ENCODE data around the gene TUBA3E. TPM values are rescaled to one million over a fixed set of nuclear protein-coding genes. Genes with fewer than 3 reads are reported as not detected.
A peak's percentile ranks its signal among the peaks of the same experiment; 100 is the strongest.
"Not testable (repeated sequence)": the region's sequence is repeated elsewhere in the genome, so short reads cannot be mapped to it uniquely, and the experiment has no call there.

The TUBA3E gene
- polyA plus RNA-seq, 3 donors: not detected

DNA sequence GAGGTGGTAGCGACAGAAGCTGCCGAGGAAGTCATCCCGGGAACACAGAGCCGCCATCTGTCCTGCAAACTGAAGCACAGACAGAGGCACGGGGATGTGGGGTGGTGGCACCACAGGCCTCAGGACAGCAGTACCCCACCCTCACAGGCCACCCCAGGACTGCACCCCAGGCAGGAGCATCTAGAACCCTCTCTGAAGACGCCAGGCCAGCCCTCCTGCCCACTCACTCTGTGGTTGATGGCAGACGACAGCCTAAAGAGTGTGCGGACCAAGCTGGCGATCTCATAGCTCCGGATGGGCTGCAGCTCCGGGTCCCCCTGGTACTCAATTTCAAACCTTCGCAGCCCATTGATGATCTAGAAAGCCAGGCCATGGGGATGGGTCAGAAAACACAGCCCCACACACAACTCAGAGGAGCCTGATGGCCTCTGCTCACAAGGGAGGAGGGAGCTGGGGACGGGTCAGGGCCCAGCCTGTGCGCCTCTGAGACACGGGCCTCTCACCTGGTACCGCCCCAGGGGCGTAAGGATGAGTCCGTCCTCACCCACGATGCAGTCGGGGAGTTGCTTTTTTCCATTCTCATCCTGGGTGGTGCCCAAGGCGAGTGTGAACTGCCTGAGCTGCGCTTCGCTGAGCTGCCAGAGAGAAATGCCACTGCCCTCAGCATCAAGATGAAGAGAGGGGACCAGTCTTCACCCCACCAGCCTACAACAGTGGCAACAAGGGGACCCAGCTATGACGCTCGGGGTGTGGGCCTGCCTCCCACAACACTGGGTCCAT is 45.2 kb downstream of the TUBA3E start:
- intact Hi-C loops (cut with micrococcal nuclease): no loop called here
- no peak overlapping the region for H3K9ac ChIP-seq (ENCODE audit: insufficient read depth, low read length, poor library complexity, severe bottlenecking)
- H3K27ac ChIP-seq (ENCODE audit: low read depth in 1 of 2, low read length in 2 of 2): no peak overlapping the region
- Mint-ChIP-seq H3K9me3 (no peaks in the 10 kb centered on the region), H3K4me1 (peaks cover under 1% of the 10 kb centered on the region), H3K27ac (no peak overlapping the region), H3K36me3 (peaks cover 24 to 64% of the 10 kb centered on the region in 2 donors), H3K27me3 (ENCODE audit: low read depth in 3 of 3) (peaks cover 0 to 6% (median 3%) of the 10 kb centered on the region in 3 donors), H3K4me3 (no peak overlapping the region)
- DNase-seq: no peak
- H3K4me3 ChIP-seq (replicated peaks in 1 of 3; ENCODE audit: low read depth in 2 of 3, low read length in 3 of 3): no peak overlapping the region
- TF ChIP-seq, protein P1, sequence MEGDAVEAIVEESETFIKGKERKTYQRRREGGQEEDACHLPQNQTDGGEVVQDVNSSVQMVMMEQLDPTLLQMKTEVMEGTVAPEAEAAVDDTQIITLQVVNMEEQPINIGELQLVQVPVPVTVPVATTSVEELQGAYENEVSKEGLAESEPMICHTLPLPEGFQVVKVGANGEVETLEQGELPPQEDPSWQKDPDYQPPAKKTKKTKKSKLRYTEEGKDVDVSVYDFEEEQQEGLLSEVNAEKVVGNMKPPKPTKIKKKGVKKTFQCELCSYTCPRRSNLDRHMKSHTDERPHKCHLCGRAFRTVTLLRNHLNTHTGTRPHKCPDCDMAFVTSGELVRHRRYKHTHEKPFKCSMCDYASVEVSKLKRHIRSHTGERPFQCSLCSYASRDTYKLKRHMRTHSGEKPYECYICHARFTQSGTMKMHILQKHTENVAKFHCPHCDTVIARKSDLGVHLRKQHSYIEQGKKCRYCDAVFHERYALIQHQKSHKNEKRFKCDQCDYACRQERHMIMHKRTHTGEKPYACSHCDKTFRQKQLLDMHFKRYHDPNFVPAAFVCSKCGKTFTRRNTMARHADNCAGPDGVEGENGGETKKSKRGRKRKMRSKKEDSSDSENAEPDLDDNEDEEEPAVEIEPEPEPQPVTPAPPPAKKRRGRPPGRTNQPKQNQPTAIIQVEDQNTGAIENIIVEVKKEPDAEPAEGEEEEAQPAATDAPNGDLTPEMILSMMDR (IDR thresholded peaks at IDR 0.05): no peak
- H3K9me3 ChIP-seq (replicated peaks in 1 of 2; ENCODE audit: control insufficient read depth in 1 of 2, insufficient read depth in 1 of 2, low read length in 2 of 2): no peaks in the 10 kb centered on the region
- no peaks in the 10 kb centered on the region for H3K27me3 ChIP-seq (ENCODE audit: control insufficient read depth in 2 of 2, insufficient read depth in 2 of 2, low read length in 2 of 2)
- no peaks in the 10 kb centered on the region for H4K20me1 ChIP-seq (ENCODE audit: insufficient read depth, low read length)
- no peak overlapping the region for H3K4me2 ChIP-seq (replicated peaks; ENCODE audit: extremely low read depth, low read length, poor library complexity, severe bottlenecking)
- no peaks in the 10 kb centered on the region for H3K4me1 ChIP-seq (ENCODE audit: control insufficient read depth in 1 of 2, insufficient read depth in 2 of 2, low read length in 2 of 2)
- peaks cover 35 to 39% of the 10 kb centered on the region in 2 donors for H3K36me3 ChIP-seq (replicated peaks in 1 of 2; ENCODE audit: control insufficient read depth in 1 of 2, insufficient read depth in 2 of 2, low read length in 2 of 2)
- no peaks in the 10 kb centered on the region for H3K79me2 ChIP-seq (ENCODE audit: insufficient read depth, low read length)
- H2AFZ ChIP-seq (ENCODE audit: insufficient read depth, low read depth, low read length, poor library complexity, severe bottlenecking): no peak overlapping the region
- 90% methylated on average over 10 of the region's 25 CpGs for WGBS (ENCODE audit: insufficient coverage)

DNA sequence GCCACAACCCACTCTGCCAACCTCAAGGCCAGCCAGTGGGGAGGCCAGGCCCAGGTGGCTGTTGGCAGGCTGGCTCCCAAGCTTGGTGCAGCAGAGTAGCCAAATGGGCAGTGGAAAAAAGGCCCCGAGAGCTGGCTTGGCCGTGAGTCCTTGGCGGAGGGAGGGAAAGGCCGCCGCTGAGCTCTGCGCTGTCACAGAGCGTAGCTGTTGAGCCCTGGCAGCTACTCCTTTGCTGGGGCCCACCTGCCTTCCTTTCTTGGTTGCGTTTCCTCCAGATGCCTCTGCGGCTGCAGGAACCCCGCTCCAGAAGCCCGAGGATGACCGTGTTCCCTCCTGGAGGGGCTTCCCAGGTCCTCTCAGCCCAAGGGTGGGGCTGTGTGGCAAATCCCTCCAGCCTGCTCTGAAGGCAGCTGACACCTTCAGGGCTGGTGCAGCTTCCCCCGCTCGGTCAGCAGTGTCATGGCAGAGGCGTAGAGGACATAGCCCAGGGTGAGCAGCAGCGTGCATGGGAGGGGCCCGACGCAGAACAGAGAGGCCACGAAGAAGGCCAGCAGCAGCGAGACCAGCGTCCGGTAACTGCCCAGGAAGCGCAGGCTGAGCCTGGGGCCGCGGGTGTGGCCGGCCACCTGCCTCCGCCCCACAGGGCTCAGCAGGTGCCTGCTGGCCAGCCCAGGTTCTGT is 46.0 kb downstream of the TUBA3E start:
- H2AFZ ChIP-seq (ENCODE audit: insufficient read depth, low read depth, low read length, poor library complexity, severe bottlenecking); H3K4me2 ChIP-seq (replicated peaks; ENCODE audit: extremely low read depth, low read length, poor library complexity, severe bottlenecking); H3K9ac ChIP-seq (ENCODE audit: insufficient read depth, low read length, poor library complexity, severe bottlenecking); H3K27me3 Mint-ChIP-seq (ENCODE audit: low read depth in 3 of 3); H3K27me3 ChIP-seq (ENCODE audit: control insufficient read depth in 2 of 2, insufficient read depth in 2 of 2, low read length in 2 of 2); H3K27ac Mint-ChIP-seq; H3K4me3 Mint-ChIP-seq; H3K27ac ChIP-seq (ENCODE audit: low read depth in 1 of 2, low read length in 2 of 2); H3K79me2 ChIP-seq (ENCODE audit: insufficient read depth, low read length); H3K9me3 Mint-ChIP-seq; H3K9me3 ChIP-seq (replicated peaks in 1 of 2; ENCODE audit: control insufficient read depth in 1 of 2, insufficient read depth in 1 of 2, low read length in 2 of 2); H3K4me3 ChIP-seq (replicated peaks in 1 of 3; ENCODE audit: low read depth in 2 of 3, low read length in 3 of 3); intact Hi-C loops (cut with micrococcal nuclease); DNase-seq; H4K20me1 ChIP-seq (ENCODE audit: insufficient read depth, low read length); H3K4me1 Mint-ChIP-seq; H3K4me1 ChIP-seq (ENCODE audit: control insufficient read depth in 1 of 2, insufficient read depth in 2 of 2, low read length in 2 of 2): not testable (repeated sequence)
- peaks cover 31 to 39% of the 10 kb centered on the region in 2 donors for H3K36me3 ChIP-seq (replicated peaks in 1 of 2; ENCODE audit: control insufficient read depth in 1 of 2, insufficient read depth in 2 of 2, low read length in 2 of 2)
- H3K36me3 Mint-ChIP-seq: peaks cover 24 to 58% of the 10 kb centered on the region in 2 donors
- 97% methylated on average over 12 of the region's 27 CpGs for WGBS (ENCODE audit: insufficient coverage)

DNA sequence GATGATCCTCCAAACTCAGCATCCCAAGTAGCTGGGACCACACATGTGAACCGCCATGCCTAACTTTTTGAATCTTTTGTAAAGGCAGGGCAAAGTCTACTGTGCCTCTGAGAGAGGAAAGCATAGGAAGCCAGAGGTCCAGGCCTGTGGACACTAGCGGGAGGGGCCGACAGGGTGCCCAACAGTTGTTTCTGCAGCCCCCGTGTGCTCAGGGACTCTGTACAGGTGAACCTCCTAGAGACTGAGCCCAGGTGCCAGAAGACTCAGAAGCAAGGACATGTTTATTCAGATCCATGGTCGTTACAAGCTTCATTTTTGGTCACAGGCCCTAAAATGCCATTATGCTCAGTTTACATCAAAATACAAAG is 47.1 kb downstream of the TUBA3E start:
- H3K4me1 Mint-ChIP-seq; H3K9me3 ChIP-seq (replicated peaks in 1 of 2; ENCODE audit: control insufficient read depth in 1 of 2, insufficient read depth in 1 of 2, low read length in 2 of 2); H3K4me1 ChIP-seq (ENCODE audit: control insufficient read depth in 1 of 2, insufficient read depth in 2 of 2, low read length in 2 of 2); H3K9ac ChIP-seq (ENCODE audit: insufficient read depth, low read length, poor library complexity, severe bottlenecking); H3K27ac ChIP-seq (ENCODE audit: low read depth in 1 of 2, low read length in 2 of 2); H3K4me2 ChIP-seq (replicated peaks; ENCODE audit: extremely low read depth, low read length, poor library complexity, severe bottlenecking); H4K20me1 ChIP-seq (ENCODE audit: insufficient read depth, low read length); H3K4me3 ChIP-seq (replicated peaks in 1 of 3; ENCODE audit: low read depth in 2 of 3, low read length in 3 of 3); H3K27me3 ChIP-seq (ENCODE audit: control insufficient read depth in 2 of 2, insufficient read depth in 2 of 2, low read length in 2 of 2); H3K9me3 Mint-ChIP-seq; H2AFZ ChIP-seq (ENCODE audit: insufficient read depth, low read depth, low read length, poor library complexity, severe bottlenecking); H3K79me2 ChIP-seq (ENCODE audit: insufficient read depth, low read length); DNase-seq; intact Hi-C loops (cut with micrococcal nuclease); H3K4me3 Mint-ChIP-seq: not testable (repeated sequence)
- peak overlapping the region in 1 of 7 donors; percentile 33 for H3K27ac Mint-ChIP-seq
- peaks cover 19 to 51% of the 10 kb centered on the region in 2 donors for H3K36me3 Mint-ChIP-seq
- WGBS (ENCODE audit: insufficient coverage): 96% methylated on average over 3 of the region's 5 CpGs
- peaks cover 31 to 39% of the 10 kb centered on the region in 2 donors for H3K36me3 ChIP-seq (replicated peaks in 1 of 2; ENCODE audit: control insufficient read depth in 1 of 2, insufficient read depth in 2 of 2, low read length in 2 of 2)
- peaks cover 14 to 18% (median 17%) of the 10 kb centered on the region in 3 donors for H3K27me3 Mint-ChIP-seq (ENCODE audit: low read depth in 3 of 3)

All from CD14-positive monocyte (primary cell).